Mesenteric fat pad (tissue), 1 donor: Measurements from ENCODE around the gene PRRT1B. TPM values are rescaled to one million over a fixed set of nuclear protein-coding genes. Genes with fewer than 3 reads are reported as not detected.

Experiments
- DNase-seq: peaks from one replicate; pipeline ENCODE4 v3.0.0-alpha.2; 2020; ENCODE audit warnings: low spot score
- total RNA-seq: library from RNA; stranded (reverse); fragmentation: NEBNext Ultra II Directional; extraction: Animal tissue kit (Norgen Biotek cat#: 25700); gene quantifications from one replicate; pipeline ENCODE4 v1.2.1, GENCODE V29; 2021
- donor health status: DM: yes; HTN: yes; CAD: no.

PRRT1B gene
- total RNA-seq, 1 donor from 2014 or later = not detected

- DNase-seq = no peak
These were observed 33.6 kb downstream of the PRRT1B start for GRCh38 chr9:131578731-131579504.

- DNase-seq = no peak
These were observed 34.5 kb downstream of the PRRT1B start for GRCh38 chr9:131579789-131580211.

GRCh38 chr9:131580358-131580757 lies 35.0 kb downstream of the PRRT1B start:
- no peak for DNase-seq

- DNase-seq = no peak
These were observed 36.7 kb downstream of the PRRT1B start for GRCh38 chr9:131582056-131582455.

GRCh38 chr9:131582466-131583336 lies 37.4 kb downstream of the PRRT1B start:
- DNase-seq = no peak

GRCh38 chr9:131583337-131583645 lies 38.0 kb downstream of the PRRT1B start:
- no peak for DNase-seq

- no peak for DNase-seq
These were observed 38.7 kb downstream of the PRRT1B start for GRCh38 chr9:131583836-131584555.

- no peak for DNase-seq
These were observed 39.5 kb downstream of the PRRT1B start for GRCh38 chr9:131584858-131585257.

GRCh38 chr9:131585375-131585774 lies 40.1 kb downstream of the PRRT1B start:
- DNase-seq = no peak

GRCh38 chr9:131587331-131587730 lies 42.0 kb downstream of the PRRT1B start:
- DNase-seq = no peak

- no peak for DNase-seq
These were observed 42.6 kb downstream of the PRRT1B start for GRCh38 chr9:131587906-131588305.

- DNase-seq = no peak
These were observed 43.1 kb downstream of the PRRT1B start for GRCh38 chr9:131588396-131588795.

- DNase-seq = no peak
These were observed 43.9 kb downstream of the PRRT1B start for GRCh38 chr9:131589124-131589711.

- DNase-seq = no peak
These were observed 44.7 kb downstream of the PRRT1B start for GRCh38 chr9:131589993-131590392.

- DNase-seq = no peak
These were observed 45.1 kb downstream of the PRRT1B start for GRCh38 chr9:131590449-131590848.

GRCh38 chr9:131590907-131591844 lies 45.9 kb downstream of the PRRT1B start:
- DNase-seq = no peak

- DNase-seq = no peak
These were observed 46.5 kb downstream of the PRRT1B start for GRCh38 chr9:131591845-131592208.

GRCh38 chr9:131593091-131593820 lies 47.9 kb downstream of the PRRT1B start:
- DNase-seq = no peak

GRCh38 chr9:131593936-131594665 lies 48.8 kb downstream of the PRRT1B start:
- no peak for DNase-seq
